SK-N-SH (cell line): ENCODE data around the gene MX1. TPM values are rescaled to one million over a fixed set of nuclear protein-coding genes. Genes with fewer than 3 reads are reported as not detected.

Experiments used
- CTCF ChIA-PET: fragments of 300-600, 350-600 bp; formaldehyde crosslinking; extraction: SDS; loops from one replicate; lab custom pipeline; 2021; lab: Yijun Ruan, JAX
- POLR2A ChIA-PET: fragments of 350-600 bp; sonication (Branson Sonifier 250); formaldehyde crosslinking; extraction: SDS; loops from one replicate; lab custom pipeline; 2020; ENCODE audit warnings: antibody characterized with exemption, inconsistent platforms; lab: Yijun Ruan, JAX
- DNase-seq: peaks from one replicate; pipeline ENCODE4 v3.0.0; 2012
- H2AFZ ChIP-seq: fragments of 200-600 bp; sonication (generic); 2 replicates; pipeline ENCODE4 v1.8.1; 2016; ENCODE audit warnings: antibody characterized with exemption, mild to moderate bottlenecking, low read depth
- H3F3A ChIP-seq: fragments of 200-600 bp; sonication (generic); replicated peaks from 2 replicates; pipeline ENCODE3; 2016; ENCODE audit warnings: antibody characterized with exemption, mild to moderate bottlenecking; ENCODE audit not compliant: insufficient read depth
- H3K27ac ChIP-seq, 2 experiments: fragments of 200-500 bp in 1 of 2; fragments of 200-600 bp in 1 of 2; sonication (Bioruptor generic) in 1 of 2; sonication (generic), shearing (Covaris generic) in 1 of 2; 2 replicates each; pipeline versions ENCODE4 v1.5.1 to v1.6.1; 2014 to 2016; ENCODE audit warnings: low read depth in 2 of 2, inconsistent platforms in 1 of 2, low read length in 1 of 2, mild to moderate bottlenecking in 1 of 2, mixed read lengths in 1 of 2
- H3K27me3 ChIP-seq: fragments of 200-600 bp; sonication (generic), shearing (Covaris generic); 2 replicates; pipeline ENCODE4 v1.6.1; 2016; ENCODE audit warnings: mixed run types; ENCODE audit not compliant: insufficient read depth
- H3K36me3 ChIP-seq, 2 experiments: fragments of 200-500 bp in 1 of 2; fragments of 200-600 bp in 1 of 2; sonication (Bioruptor generic) in 1 of 2; sonication (generic) in 1 of 2; replicated peaks in 1 of 2; 2 replicates each; pipeline versions ENCODE3 to v1.5.1; 2014 to 2016; ENCODE audit warnings: low read length in 1 of 2, mild to moderate bottlenecking in 1 of 2; ENCODE audit not compliant: insufficient read depth in 2 of 2, control insufficient read depth in 1 of 2
- H3K4me1 ChIP-seq, 2 experiments: fragments of 200-500 bp in 1 of 2; fragments of 200-600 bp in 1 of 2; sonication (Bioruptor generic) in 1 of 2; sonication (generic), shearing (Covaris generic) in 1 of 2; 2 replicates each; pipeline versions ENCODE4 v1.5.1 to v1.6.1; 2014 to 2016; ENCODE audit warnings: low read depth in 1 of 2, low read length in 1 of 2, mixed run types in 1 of 2; ENCODE audit not compliant: insufficient read depth in 2 of 2, control insufficient read depth in 1 of 2
- H3K4me2 ChIP-seq: fragments of 200-600 bp; sonication (generic), shearing (Covaris generic); 2 replicates; pipeline ENCODE4 v1.6.1; 2017; ENCODE audit warnings: mixed run types
- H3K4me3 ChIP-seq, 2 experiments: fragments of 200-500 bp in 1 of 2; fragments of 200-600 bp in 1 of 2; sonication (Bioruptor generic) in 1 of 2; sonication (generic), shearing (Covaris generic) in 1 of 2; 2 replicates each; pipeline versions ENCODE4 v1.5.1 to v1.8.1; 2014 to 2016; ENCODE audit warnings: low read depth in 2 of 2, inconsistent platforms in 1 of 2, low read length in 1 of 2, mild to moderate bottlenecking in 1 of 2, mixed read lengths in 1 of 2, moderate library complexity in 1 of 2
- H3K79me2 ChIP-seq: fragments of 200-600 bp; sonication (generic); 2 replicates; pipeline ENCODE4 v1.8.1; 2017; ENCODE audit warnings: mild to moderate bottlenecking; ENCODE audit not compliant: insufficient read depth
- H3K9ac ChIP-seq: fragments of 200-600 bp; sonication (generic); 2 replicates; pipeline ENCODE4 v1.6.1; 2017; ENCODE audit warnings: mixed run types
- H3K9me2 ChIP-seq: fragments of 200-600 bp; sonication (generic); 2 replicates; pipeline ENCODE4 v1.6.1; 2017; ENCODE audit warnings: mixed run types
- H3K9me3 ChIP-seq: fragments of 200-600 bp; sonication (generic); 2 replicates; pipeline ENCODE4 v1.6.1; 2017; ENCODE audit warnings: mixed run types, mild to moderate bottlenecking, moderate library complexity
- H4K20me1 ChIP-seq: fragments of 200-600 bp; sonication (generic); 2 replicates; pipeline ENCODE4 v1.6.1; 2017; ENCODE audit warnings: mild to moderate bottlenecking, mixed run types; ENCODE audit not compliant: insufficient read depth
- CTCF ChIP-seq: fragments of 200-600 bp; sonication (generic); IDR thresholded peaks from 2 replicates; pipeline ENCODE4 v1.6.1; 2017; ENCODE audit warnings: antibody characterized with exemption, mild to moderate bottlenecking, moderate library complexity
- ELF1 ChIP-seq: IDR thresholded peaks from 2 replicates; pipeline ENCODE4 v1.4.0; 2012
- GATA2 ChIP-seq: sonication (generic); formaldehyde crosslinking; IDR thresholded peaks from 2 replicates; pipeline ENCODE4 v1.5.0; 2020; ENCODE audit warnings: mild to moderate bottlenecking, missing genetic modification reagents
- MXI1 ChIP-seq: IDR thresholded peaks from 2 replicates; pipeline ENCODE4 v1.6.1; 2012; ENCODE audit warnings: mild to moderate bottlenecking, low read depth, low read length, improper control_type of control experiment
- RAD21 ChIP-seq: IDR thresholded peaks from 2 replicates; pipeline ENCODE4 v1.6.1; 2012; ENCODE audit warnings: mild to moderate bottlenecking, low read length
- REST ChIP-seq: IDR thresholded peaks from 2 replicates; pipeline ENCODE4 v1.6.1; 2012; ENCODE audit warnings: mild to moderate bottlenecking, low read depth, low read length, moderate library complexity
- RFX5 ChIP-seq: IDR thresholded peaks from 2 replicates; pipeline ENCODE4 v1.6.1; 2012; ENCODE audit warnings: mild to moderate bottlenecking, improper control_type of control experiment, low read length
- SIN3A ChIP-seq: IDR thresholded peaks from 2 replicates; pipeline ENCODE4 v1.6.1; 2012; ENCODE audit warnings: low read depth, mild to moderate bottlenecking, low read length, moderate library complexity, borderline replicate concordance
- TCF12 ChIP-seq: IDR thresholded peaks from 2 replicates; pipeline ENCODE4 v1.4.0; 2012
- TEAD4 ChIP-seq: IDR thresholded peaks from 2 replicates; pipeline ENCODE4 v1.4.0; 2012; ENCODE audit warnings: mild to moderate bottlenecking, borderline replicate concordance; ENCODE audit not compliant: insufficient read depth
- ZBTB33 ChIP-seq: IDR thresholded peaks from 2 replicates; pipeline ENCODE4 v1.4.0; 2012; ENCODE audit warnings: low read depth, borderline replicate concordance
- WGBS: methylation state at CpG from one replicate; pipeline ENCODE4 v1.1.6; 2017; ENCODE audit warnings: low lambda C conversion rate; 5-methylcytosine and 5-hydroxymethylcytosine counted together
- polyA plus RNA-seq, 3 experiments: library from polyadenylated mRNA; depleted of rRNA; stranded (reverse); fragments of >200 nt; gene quantifications; 2 replicates each; pipeline ENCODE4 v1.2.3, GENCODE V29; 2012

MX1 gene
- polyA plus RNA-seq, 1 of the 3 experiments (the other 2 are of a cell fraction), result 1.9 TPM

- WGBS, result 40% methylated on average over 8 of the region's 8 CpGs
- Histone ChIP-seq H3K4me2 (no peak overlapping the region), H3K4me3 (no peak overlapping the region), H3K9me2 (no peaks in the 10 kb centered on the region), H3K4me1 (no peaks in the 10 kb centered on the region), H3K9me3 (no peaks in the 10 kb centered on the region), H3K36me3 (no peaks in the 10 kb centered on the region), H2AFZ (no peak overlapping the region), H3K27me3 (peaks cover 13% of the 10 kb centered on the region; the same call in 1 of the 2 replicates), H3K79me2 (no peaks in the 10 kb centered on the region), H3F3A (no peaks in the 10 kb centered on the region), H3K9ac (no peak overlapping the region), H3K27ac (no peak overlapping the region), H4K20me1 (no peaks in the 10 kb centered on the region)
- ChIA-PET CTCF (no interaction called here), POLR2A (no interaction called here)
- no peak for TF ChIP-seq ZBTB33
- no peak for TF ChIP-seq MXI1
- TF ChIP-seq TEAD4, result no peak
- no peak for TF ChIP-seq RAD21
- no peak for TF ChIP-seq SIN3A
- TF ChIP-seq RFX5, result no peak
- TF ChIP-seq ELF1, result no peak
- TF ChIP-seq TCF12, result no peak
- no peak for TF ChIP-seq GATA2 (CRISPR knock-in tag)
- TF ChIP-seq CTCF, result no peak
- no peak for TF ChIP-seq REST
- no peak for DNase-seq
Observed at GRCh38 chr21:41387824-41388223, 38.2 kb upstream of the MX1 start.
